HFF-Myc (cell line): ENCODE data around the gene EREG.

Experiments used
- DNase-seq: peaks from one replicate; pipeline ENCODE4 v3.0.0-alpha.2; 2011; ENCODE audit warnings: low read depth; ENCODE audit errors: extremely low read depth
- H3K4me3 ChIP-seq: replicated peaks from 2 replicates; pipeline ENCODE4 v1.5.1; 2011; ENCODE audit warnings: low read depth, mild to moderate bottlenecking, control low read depth, low read length
- CTCF ChIP-seq: IDR thresholded peaks from 2 replicates; pipeline ENCODE4 v1.5.1; 2012; ENCODE audit warnings: mild to moderate bottlenecking, low read depth, low read length, control low read depth; ENCODE audit errors: missing control alignments

The EREG gene

GRCh38 chr4:74437866-74438265 is 72.9 kb downstream of the EREG start:
- no peak overlapping the region for H3K4me3 ChIP-seq
- no peak for TF ChIP-seq CTCF
- no peak for DNase-seq
